GM19351 (cell line): ENCODE measurements around the gene PRDM5.

Experiments
- ATAC-seq: cut with Tn5 transposase; IDR thresholded peaks from one replicate; pipeline ENCODE4 v1.9.1; 2021; ENCODE audit warnings: mild to moderate bottlenecking, moderate library complexity; ENCODE audit not compliant: unreplicated experiment

The PRDM5 gene

DNA sequence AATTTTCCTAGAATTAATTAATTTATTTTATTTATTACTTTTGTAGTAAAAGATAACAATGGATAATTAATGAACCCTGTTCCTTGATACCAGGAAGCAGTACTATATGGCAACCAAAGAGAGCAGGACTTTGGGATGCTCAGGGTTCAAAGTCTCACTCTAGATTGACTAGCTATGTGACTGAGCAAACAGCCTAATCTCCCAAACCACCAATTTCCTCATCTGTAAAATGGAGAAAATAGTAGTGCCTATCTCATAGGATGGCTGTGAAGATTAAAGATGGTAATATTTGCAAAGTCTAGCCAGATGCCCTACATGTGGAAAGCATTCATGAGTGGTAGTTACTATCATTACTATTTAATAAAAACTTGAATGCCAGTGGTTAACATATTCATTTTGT is 97.6 kb downstream of the PRDM5 start:
- no peak for ATAC-seq

DNA sequence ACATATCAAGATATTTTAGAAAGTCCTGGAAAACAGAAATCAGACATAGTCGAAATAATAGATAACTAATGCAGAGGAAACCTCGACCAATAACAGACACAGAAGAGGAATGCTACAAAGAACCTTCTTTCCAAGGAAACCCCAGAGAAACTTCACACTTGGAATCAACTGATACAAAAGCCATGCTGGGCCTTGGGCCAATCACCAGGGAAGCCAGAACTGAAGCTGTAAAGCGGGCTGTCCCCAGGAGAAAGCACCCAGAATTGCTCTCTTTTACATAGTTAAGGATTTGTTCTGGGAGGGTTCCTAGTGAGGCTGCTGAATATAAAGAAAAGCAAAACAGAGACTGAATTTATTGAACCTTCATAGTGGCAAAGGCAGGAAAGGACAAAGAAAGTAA is 100.5 kb downstream of the PRDM5 start:
- no peak for ATAC-seq

DNA sequence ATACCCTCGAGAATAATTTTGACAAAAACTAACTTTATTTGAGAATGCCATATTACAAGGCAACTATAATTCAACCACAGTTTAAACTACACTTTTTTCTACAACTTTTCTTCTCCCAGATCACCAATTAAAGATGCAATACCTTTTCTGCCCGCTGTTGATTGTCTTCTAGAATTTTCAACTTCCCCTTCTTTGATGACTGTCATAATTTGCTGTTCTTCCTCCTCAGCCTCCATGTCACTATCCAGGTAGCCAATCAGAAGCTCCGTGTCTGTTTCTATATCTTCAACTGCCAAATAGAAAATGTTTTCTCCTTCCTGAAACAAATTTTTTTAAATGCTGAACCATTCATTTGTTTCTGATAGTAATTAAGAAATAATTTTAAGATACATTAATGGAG is 101.5 kb downstream of the PRDM5 start:
- no peak for ATAC-seq

DNA sequence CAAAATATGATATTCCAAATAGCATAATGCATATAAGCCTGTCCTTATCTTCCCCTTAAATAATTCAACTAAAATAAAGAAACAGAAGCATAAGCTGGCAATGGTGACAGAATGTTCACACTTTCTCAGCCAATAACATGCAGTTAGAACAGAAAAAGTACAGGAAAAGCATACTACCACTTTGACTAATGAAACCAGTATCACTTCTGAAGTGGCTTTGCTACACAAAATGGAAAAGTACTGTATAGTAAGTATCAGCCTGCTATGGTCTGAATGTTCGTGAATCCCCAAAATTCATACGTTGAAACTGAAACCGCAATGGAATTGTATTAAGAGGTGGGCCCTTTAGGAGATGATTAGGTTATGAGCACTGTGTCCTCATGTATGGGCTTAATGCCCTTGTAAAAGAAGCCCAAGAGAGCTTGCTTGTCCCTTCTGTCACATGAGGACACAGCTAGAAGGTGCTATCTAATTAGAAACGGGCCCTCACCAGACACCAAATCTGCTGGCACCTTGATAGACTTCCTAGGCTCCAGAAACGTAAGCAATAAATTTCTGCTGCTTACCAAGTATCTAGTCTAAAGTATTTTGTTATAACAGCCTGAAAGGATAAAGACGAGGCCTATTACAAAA is 102.6 kb downstream of the PRDM5 start:
- peak; percentile 85 for ATAC-seq

- ATAC-seq = no peak
Observed at GRCh38 chr4:120816296-120816965, 106.1 kb downstream of the PRDM5 start.

GRCh38 chr4:120815361-120815760 is 107.2 kb downstream of the PRDM5 start:
- ATAC-seq = no peak

GRCh38 chr4:120814886-120815285 is 107.6 kb downstream of the PRDM5 start:
- ATAC-seq = no peak

DNA sequence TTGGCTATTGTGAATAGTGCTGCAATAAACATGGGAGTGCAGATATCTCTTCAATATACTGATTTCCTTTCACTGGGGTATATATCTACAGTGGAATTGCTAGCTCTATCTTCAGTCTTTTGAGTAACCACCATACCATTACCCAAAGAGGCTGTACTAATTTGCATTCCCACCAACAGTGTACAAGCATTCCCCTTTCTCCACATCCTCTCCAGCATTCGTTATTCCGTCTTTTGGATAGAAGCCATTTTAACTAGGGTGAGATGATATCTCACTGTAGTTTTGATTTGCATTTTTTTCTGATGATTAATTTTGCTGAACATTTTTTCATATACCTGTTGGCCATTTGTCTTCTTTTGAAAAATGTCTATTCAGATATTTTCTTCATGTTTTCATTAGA is 110.3 kb downstream of the PRDM5 start:
- no peak for ATAC-seq

DNA sequence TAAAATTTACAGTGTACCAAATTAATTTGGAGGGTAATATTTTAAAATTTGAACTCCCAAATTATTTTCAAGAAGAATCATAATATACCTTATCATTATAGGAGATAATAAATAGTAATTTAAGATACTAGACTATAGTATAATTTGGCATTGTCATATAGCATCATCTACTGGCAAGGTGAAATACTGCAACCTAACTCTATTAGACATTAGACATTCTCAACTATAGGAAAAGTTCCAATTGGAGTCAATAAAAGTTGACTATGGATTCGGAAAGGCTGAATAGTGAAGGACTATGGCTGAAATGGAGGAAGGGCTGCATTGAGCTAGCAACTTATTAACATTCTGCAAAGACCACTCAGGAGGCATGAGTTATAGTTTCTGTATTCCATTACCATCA is 113.0 kb downstream of the PRDM5 start:
- ATAC-seq = no peak

- ATAC-seq = no peak
Observed at GRCh38 chr4:120808475-120809141, 113.9 kb downstream of the PRDM5 start.

DNA sequence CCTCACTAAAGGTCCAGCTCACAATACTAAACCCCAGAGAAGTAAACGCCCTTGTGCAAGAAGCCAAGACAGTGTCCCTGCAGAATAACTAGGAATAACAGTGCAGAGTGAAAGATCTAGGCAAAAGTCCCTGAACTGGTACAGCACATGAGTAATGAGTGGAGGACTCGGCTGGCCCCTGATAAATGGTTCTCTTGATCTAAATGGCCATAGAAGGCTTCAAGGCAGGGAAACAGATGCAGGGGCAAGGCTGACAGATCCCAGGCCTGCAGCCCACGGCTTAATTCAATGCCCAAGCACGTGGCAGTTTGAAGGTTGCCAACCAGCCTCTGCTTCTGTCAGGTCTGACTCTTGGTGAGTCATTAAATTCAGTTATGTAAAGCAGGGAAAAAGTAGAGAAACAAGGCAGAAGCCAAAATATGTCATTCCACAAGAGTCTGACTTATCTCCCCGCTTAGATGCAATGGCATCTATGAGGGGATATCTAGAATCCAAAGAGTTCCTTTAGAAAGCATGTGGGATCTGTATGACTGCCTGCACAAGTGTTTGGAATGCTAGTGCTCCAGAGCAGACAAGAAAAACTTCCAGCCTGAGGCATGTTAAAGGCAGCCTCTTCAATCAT is 121.3 kb downstream of the PRDM5 start:
- no peak for ATAC-seq

- ATAC-seq = no peak
Observed at GRCh38 chr4:120798570-120798969, 124.0 kb downstream of the PRDM5 start.

- no peak for ATAC-seq
Observed at GRCh38 chr4:120796271-120796670, 126.3 kb downstream of the PRDM5 start.

- ATAC-seq = no peak
Observed at GRCh38 chr4:120785202-120785601, 137.3 kb downstream of the PRDM5 start.

DNA sequence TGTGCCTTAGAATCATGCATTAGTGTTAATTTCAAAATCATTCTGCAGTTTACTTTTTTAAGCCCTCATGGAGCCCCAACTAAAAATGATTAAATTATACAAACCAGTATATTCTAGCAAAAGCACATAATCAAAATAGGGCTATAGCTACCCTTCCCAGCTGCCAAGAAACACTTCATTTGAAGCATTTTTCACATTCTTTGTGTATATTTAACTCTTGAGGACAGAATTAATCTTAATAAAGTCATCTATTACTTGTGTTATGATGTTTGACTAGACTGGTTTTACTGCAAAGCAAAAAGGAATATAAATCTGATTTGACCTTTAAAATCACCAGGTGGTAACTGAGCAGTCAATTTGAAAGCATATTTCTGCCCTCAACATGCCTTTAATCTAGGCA is 145.1 kb downstream of the PRDM5 start:
- no peak for ATAC-seq

- no peak for ATAC-seq
Observed at GRCh38 chr4:120775431-120775830, 147.1 kb downstream of the PRDM5 start.

DNA sequence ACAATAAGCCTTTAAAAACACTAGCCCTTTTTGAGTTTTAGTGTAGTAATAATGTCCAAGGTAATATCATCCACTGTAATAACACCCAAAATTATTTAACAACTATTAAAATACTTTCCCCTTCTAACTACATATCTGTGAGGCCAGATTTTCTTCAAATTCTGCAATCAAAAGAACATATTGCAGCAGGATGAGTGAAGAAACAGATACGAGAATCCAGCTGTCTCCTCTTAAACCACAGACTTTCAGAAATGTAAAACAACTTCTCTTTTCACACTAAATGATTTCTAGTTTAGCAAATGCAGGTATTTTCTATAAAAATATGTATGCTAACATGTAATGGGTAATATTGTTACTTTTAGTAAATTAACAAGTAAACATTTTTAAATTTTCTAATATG is 148.9 kb downstream of the PRDM5 start:
- ATAC-seq = no peak

DNA sequence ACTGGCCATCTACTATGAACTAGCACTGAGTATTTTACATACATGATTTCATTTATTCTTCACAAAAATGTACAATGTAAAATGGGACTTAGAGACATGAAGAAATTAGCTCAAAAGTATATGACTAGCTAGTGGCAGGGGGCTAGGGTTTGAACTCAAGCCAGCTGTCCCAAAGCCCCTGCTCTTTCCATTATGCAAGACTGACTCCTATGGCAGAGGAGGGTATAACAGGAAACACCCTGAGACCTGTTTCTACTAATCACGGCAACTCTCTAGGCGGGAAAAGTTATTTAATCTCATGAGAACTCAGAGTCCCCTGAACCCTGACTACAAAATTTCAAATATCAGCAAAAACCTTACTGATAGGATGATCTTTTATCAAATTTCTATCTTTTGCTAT is 150.6 kb downstream of the PRDM5 start:
- no peak for ATAC-seq

DNA sequence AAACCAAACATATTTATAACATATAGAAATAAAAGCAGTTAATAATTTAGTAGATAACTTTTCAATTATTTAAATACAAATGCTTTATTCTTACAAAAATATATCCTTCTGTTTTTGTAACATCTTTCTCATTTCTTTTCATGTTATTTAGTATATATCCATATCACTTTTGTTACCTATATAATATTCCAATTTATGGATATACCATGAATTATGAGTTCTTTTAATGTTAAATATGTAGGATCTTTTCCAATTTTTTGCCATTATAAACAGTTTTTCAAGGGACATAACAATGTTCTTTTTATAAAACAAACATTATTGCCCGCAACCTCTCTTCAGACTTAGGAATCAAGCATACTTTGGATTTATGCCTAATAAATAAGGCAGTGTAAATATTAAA is 151.6 kb downstream of the PRDM5 start:
- no peak for ATAC-seq

DNA sequence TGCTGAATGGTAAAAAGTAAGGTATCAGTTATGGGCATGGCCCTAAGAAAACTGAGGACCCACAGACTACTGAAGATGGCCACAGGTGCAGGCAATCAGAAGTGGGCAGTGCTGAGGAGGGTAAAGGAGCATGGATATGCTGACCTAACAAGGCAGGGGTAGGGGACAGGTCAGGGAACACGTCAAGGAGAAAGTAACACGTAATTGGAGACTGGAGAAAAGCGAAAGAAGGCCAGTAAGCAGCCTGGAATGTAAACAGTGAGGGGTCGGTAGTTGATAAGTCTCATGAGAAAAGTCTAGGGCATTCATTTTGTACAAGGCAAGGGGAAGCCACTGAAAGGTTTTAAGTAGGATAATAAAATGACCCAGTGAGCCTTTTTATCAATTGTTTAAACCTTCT is 153.3 kb downstream of the PRDM5 start:
- ATAC-seq = no peak

GRCh38 chr4:120765260-120765680 is 157.3 kb downstream of the PRDM5 start:
- no peak for ATAC-seq

DNA sequence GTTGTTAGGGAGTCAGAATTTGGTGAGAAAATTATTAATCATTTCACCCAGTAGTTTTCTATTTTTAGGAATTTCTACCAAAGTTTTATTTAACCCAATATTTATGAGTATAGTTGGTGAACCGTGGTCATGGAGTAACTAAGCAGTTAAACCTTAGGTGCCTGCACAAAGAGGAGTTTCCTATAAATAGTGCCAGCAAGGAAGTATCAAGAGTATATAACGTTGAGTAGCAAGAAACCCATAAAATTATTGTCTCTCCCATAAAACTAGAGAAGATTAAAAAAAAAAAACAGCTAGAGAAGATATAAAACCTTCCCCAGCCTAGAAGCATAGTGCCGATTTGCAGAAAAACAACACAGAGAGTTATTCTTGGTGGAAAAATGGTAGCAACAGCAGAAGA is 158.9 kb downstream of the PRDM5 start:
- ATAC-seq = no peak
